IMR-90 (cell line): ENCODE data around the gene MGAT1. TPM values are rescaled to one million over a fixed set of nuclear protein-coding genes. Genes with fewer than 3 reads are reported as not detected.

ENCODE experiments used
- ATAC-seq: fragments of 200-7000 bp; cut with Tn5 transposase; 2 replicates; pipeline ENCODE4 v1.9.1; 2020; ENCODE audit warnings: low read depth, mild to moderate bottlenecking, moderate library complexity
- BruUV-seq: library from RNA; stranded (reverse); fragments of 400-500 nt; replicated peaks from 2 replicates; lab custom pipeline; 2021; lab: Mats Ljungman, UMichigan
- CTCF ChIA-PET: fragments of 300-600 bp; formaldehyde crosslinking; extraction: SDS; loops from one replicate; lab custom pipeline; 2021; ENCODE audit warnings: antibody characterized with exemption; lab: Yijun Ruan, JAX
- POLR2A ChIA-PET: fragments of 300-600 bp; sonication (Branson Sonifier 250); formaldehyde crosslinking; loops from one replicate; lab custom pipeline; 2022; ENCODE audit warnings: antibody characterized with exemption; ENCODE audit not compliant: unreplicated experiment; lab: Charles Lee
- DNase-seq: peaks from one replicate; pipeline ENCODE4 v3.0.0; 2013
- H2AFZ ChIP-seq: replicated peaks from 2 replicates; pipeline ENCODE3; 2013; ENCODE audit warnings: low read length, mild to moderate bottlenecking; ENCODE audit not compliant: poor library complexity
- H2AK5ac ChIP-seq: 2 replicates; pipeline ENCODE4 v1.6.1; 2013; ENCODE audit warnings: low read depth, low read length, inconsistent platforms
- H2AK9ac ChIP-seq: replicated peaks from 2 replicates; pipeline ENCODE3; 2013; ENCODE audit warnings: mild to moderate bottlenecking, low read depth, low read length, moderate library complexity; ENCODE audit not compliant: poor library complexity
- H2BK120ac ChIP-seq: 2 replicates; pipeline ENCODE4 v1.6.1; 2013; ENCODE audit warnings: low read depth, low read length, inconsistent platforms
- H2BK15ac ChIP-seq: 3 replicates; pipeline ENCODE4 v1.6.1; 2013; ENCODE audit warnings: low read depth, low read length, inconsistent platforms
- H2BK20ac ChIP-seq: 2 replicates; pipeline ENCODE4 v1.6.1; 2013; ENCODE audit warnings: low read depth, mild to moderate bottlenecking, inconsistent platforms, low read length, moderate library complexity
- H2BK5ac ChIP-seq: 2 replicates; pipeline ENCODE4 v1.6.1; 2013; ENCODE audit warnings: mild to moderate bottlenecking, low read depth, low read length, inconsistent platforms; ENCODE audit not compliant: poor library complexity, severe bottlenecking
- H3K14ac ChIP-seq: replicated peaks from 2 replicates; pipeline ENCODE4 v1.6.1; 2013; ENCODE audit warnings: low read depth, low read length, inconsistent platforms
- H3K18ac ChIP-seq: 2 replicates; pipeline ENCODE4 v1.6.1; 2013; ENCODE audit warnings: low read depth, low read length, control low read depth
- H3K23ac ChIP-seq: 2 replicates; pipeline ENCODE4 v1.6.1; 2013; ENCODE audit warnings: low read depth, low read length, inconsistent platforms
- H3K27ac ChIP-seq: 2 replicates; pipeline ENCODE4 v1.5.1; 2013; ENCODE audit warnings: mild to moderate bottlenecking, control low read depth, low read length; ENCODE audit not compliant: insufficient read depth
- H3K27me3 ChIP-seq: 2 replicates; pipeline ENCODE4 v1.6.1; 2013; ENCODE audit warnings: low read length; ENCODE audit not compliant: control insufficient read depth, insufficient read depth
- H3K36me3 ChIP-seq: 2 replicates; pipeline ENCODE4 v1.6.1; 2013; ENCODE audit warnings: low read length, mixed read lengths; ENCODE audit not compliant: control insufficient read depth, insufficient read depth
- H3K4ac ChIP-seq: 2 replicates; pipeline ENCODE4 v1.6.1; 2013; ENCODE audit warnings: low read depth, low read length, inconsistent platforms
- H3K4me1 ChIP-seq: 2 replicates; pipeline ENCODE4 v1.6.1; 2013; ENCODE audit warnings: low read length, mixed read lengths; ENCODE audit not compliant: control insufficient read depth, insufficient read depth
- H3K4me2 ChIP-seq: 2 replicates; pipeline ENCODE4 v1.6.1; 2013; ENCODE audit warnings: low read depth, mild to moderate bottlenecking, control low read depth, low read length, moderate library complexity
- H3K4me3 ChIP-seq: 2 replicates; pipeline ENCODE4 v1.5.1; 2013; ENCODE audit warnings: low read depth, mild to moderate bottlenecking, control low read depth, low read length, moderate library complexity; ENCODE audit not compliant: insufficient read depth
- H3K56ac ChIP-seq: 2 replicates; pipeline ENCODE4 v1.6.1; 2013; ENCODE audit warnings: low read length, inconsistent platforms; ENCODE audit not compliant: insufficient read depth; ENCODE audit errors: extremely low read depth
- H3K79me1 ChIP-seq, 2 experiments: 2 replicates each; pipeline ENCODE4 v1.6.1; 2013; ENCODE audit warnings: low read length in 2 of 2, inconsistent platforms in 1 of 2, low read depth in 1 of 2
- H3K9ac ChIP-seq: 2 replicates; pipeline ENCODE4 v1.6.1; 2013; ENCODE audit warnings: low read depth, low read length, control low read depth
- H3K9me1 ChIP-seq: 2 replicates; pipeline ENCODE4 v1.6.1; 2013; ENCODE audit warnings: low read length, inconsistent platforms; ENCODE audit not compliant: insufficient read depth
- H3K9me3 ChIP-seq: 2 replicates; pipeline ENCODE4 v1.6.1; 2013; ENCODE audit warnings: low read length; ENCODE audit not compliant: control insufficient read depth, insufficient read depth
- H4K20me1 ChIP-seq: 2 replicates; pipeline ENCODE4 v1.6.1; 2013; ENCODE audit warnings: low read length, inconsistent platforms; ENCODE audit not compliant: insufficient read depth
- H4K5ac ChIP-seq: 2 replicates; pipeline ENCODE4 v1.6.1; 2013; ENCODE audit warnings: mild to moderate bottlenecking, low read depth, low read length, control low read depth
- H4K8ac ChIP-seq, 2 experiments: 2 replicates each; pipeline ENCODE4 v1.6.1; 2013; ENCODE audit warnings: low read depth in 2 of 2, low read length in 2 of 2, control low read depth in 1 of 2, inconsistent platforms in 1 of 2
- H4K91ac ChIP-seq: 2 replicates; pipeline ENCODE4 v1.6.1; 2013; ENCODE audit warnings: low read depth, low read length, inconsistent platforms; ENCODE audit not compliant: insufficient read depth
- BHLHE40 ChIP-seq: fragments of 150-350 bp; IDR thresholded peaks from 2 replicates; pipeline ENCODE4 v1.6.1; 2016; ENCODE audit warnings: mild to moderate bottlenecking, low read depth, low read length
- CEBPB ChIP-seq: IDR thresholded peaks from 2 replicates; pipeline ENCODE4 v1.6.1; 2012; ENCODE audit warnings: low read depth, low read length, improper control_type of control experiment
- CHD1 ChIP-seq: IDR thresholded peaks from 2 replicates; pipeline ENCODE4 v1.6.1; 2012; ENCODE audit warnings: low read depth, low read length, improper control_type of control experiment
- CTCF ChIP-seq: conservative IDR thresholded peaks from 2 replicates; pipeline ENCODE4 v1.5.1; 2012; ENCODE audit warnings: mild to moderate bottlenecking, low read depth, low read length, improper control_type of control experiment
- ELK1 ChIP-seq: fragments of 150-350 bp; IDR thresholded peaks from 2 replicates; pipeline ENCODE4 v1.6.1; 2016; ENCODE audit warnings: low read depth, mild to moderate bottlenecking, low read length, moderate library complexity, borderline replicate concordance
- FOS ChIP-seq: fragments of 150-350 bp; IDR thresholded peaks from 2 replicates; pipeline ENCODE4 v1.6.1; 2016; ENCODE audit warnings: low read depth, low read length
- MAFK ChIP-seq: IDR thresholded peaks from 2 replicates; pipeline ENCODE4 v1.6.1; 2012; ENCODE audit warnings: low read depth, low read length, improper control_type of control experiment
- MAZ ChIP-seq: IDR thresholded peaks from 2 replicates; pipeline ENCODE4 v1.6.1; 2012; ENCODE audit warnings: low read depth, mild to moderate bottlenecking, low read length, improper control_type of control experiment, moderate library complexity, borderline replicate concordance
- MXI1 ChIP-seq: IDR thresholded peaks from 2 replicates; pipeline ENCODE4 v1.6.1; 2012; ENCODE audit warnings: low read depth, mild to moderate bottlenecking, low read length, moderate library complexity, borderline replicate concordance
- NFE2L2 ChIP-seq: fragments of 150-350 bp; IDR thresholded peaks from 2 replicates; pipeline ENCODE4 v1.6.1; 2016; ENCODE audit warnings: low read depth, mild to moderate bottlenecking, low read length
- POLR2A ChIP-seq: IDR thresholded peaks from 2 replicates; pipeline ENCODE4 v1.6.1; 2012; ENCODE audit warnings: mild to moderate bottlenecking, low read depth, low read length
- RAD21 ChIP-seq: IDR thresholded peaks from 2 replicates; pipeline ENCODE4 v1.6.1; 2012; ENCODE audit warnings: low read length, improper control_type of control experiment
- RCOR1 ChIP-seq: IDR thresholded peaks from 2 replicates; pipeline ENCODE4 v1.6.1; 2012; ENCODE audit warnings: mild to moderate bottlenecking, low read length, improper control_type of control experiment; ENCODE audit not compliant: insufficient replicate concordance
- RFX5 ChIP-seq: IDR thresholded peaks from 2 replicates; pipeline ENCODE4 v1.8.0; 2012; ENCODE audit warnings: low read depth, mild to moderate bottlenecking, low read length, moderate library complexity
- SMC3 ChIP-seq: fragments of 150-350 bp; IDR thresholded peaks from 2 replicates; pipeline ENCODE4 v1.6.1; 2016; ENCODE audit warnings: low read depth, mild to moderate bottlenecking, antibody characterized with exemption, low read length, moderate library complexity
- USF2 ChIP-seq: fragments of 150-350 bp; IDR thresholded peaks from 2 replicates; pipeline ENCODE4 v1.6.1; 2017; ENCODE audit warnings: mild to moderate bottlenecking, antibody characterized with exemption, low read length, low read depth
- WGBS, 2 experiments: methylation state at CpG; one replicate each; pipeline versions ENCODE4 v1.1.5 to v1.1.7; 2013; ENCODE audit warnings: missing lambda C conversion rate in 2 of 2; ENCODE audit not compliant: insufficient read length in 1 of 2; ENCODE audit errors: extremely low coverage in 2 of 2; 5-methylcytosine and 5-hydroxymethylcytosine counted together
- dilution Hi-C: fragments of 300-500 bp; cut with HindIII; formaldehyde crosslinking; loops from one replicate; pipeline ENCODE4 v1.14.3; 2018; ENCODE audit warnings: low sequenced_read_pairs; ENCODE audit not compliant: unreplicated experiment
- in situ Hi-C: fragments of 300-500 bp; cut with MboI; formaldehyde crosslinking; loops from 3 replicates; pipeline ENCODE4 v1.14.3; 2019; ENCODE audit warnings: low sequenced_read_pairs, inconsistent platforms, mixed read lengths
- intact Hi-C: fragments of 100-400 bp; cut with micrococcal nuclease; formaldehyde crosslinking; loops from 2 replicates; pipeline ENCODE4 v1.10.0; 2022
- polyA plus RNA-seq, 3 experiments: library from polyadenylated mRNA; depleted of rRNA; stranded (reverse); fragments of >200 nt; gene quantifications; 2 replicates each; pipeline ENCODE4 v1.2.3, GENCODE V29; 2012; ENCODE audit warnings: low replicate concordance in 1 of 3
- total RNA-seq: library from RNA; depleted of rRNA; stranded (reverse); fragments of >200 nt; gene quantifications from 2 replicates; pipeline ENCODE4 v1.2.3, GENCODE V29; 2012

Gene MGAT1
- total and polyA plus RNA-seq, 2 of the 4 experiments (the other 2 are of a cell fraction): 56.3 to 141 TPM

- Histone ChIP-seq H3K4ac (no peak overlapping the region), H3K36me3 (peaks cover 43% of the 10 kb centered on the region), H4K91ac (no peak overlapping the region), H4K5ac (no peak overlapping the region), H3K4me2 (no peak overlapping the region), H3K56ac (no peak overlapping the region), H2BK20ac (no peak overlapping the region), H3K9me3 (peaks cover 54% of the 10 kb centered on the region), H3K9me1 (no peaks in the 10 kb centered on the region), H2BK120ac (no peak overlapping the region), H4K8ac (no peak overlapping the region), H2BK15ac (no peak overlapping the region), H2BK5ac (no peak overlapping the region), H3K14ac (no peak overlapping the region), H2AFZ (no peak overlapping the region), H3K79me1 (peaks cover 0 to 8% of the 10 kb centered on the region in 2 experiments; a peak in 1 of 4 replicates), H3K9ac (no peak overlapping the region), H4K20me1 (no peaks in the 10 kb centered on the region), H2AK5ac (no peak overlapping the region), H3K23ac (no peak overlapping the region), H3K27ac (no peak overlapping the region), H3K27me3 (no peaks in the 10 kb centered on the region), H3K18ac (no peak overlapping the region), H3K4me1 (no peaks in the 10 kb centered on the region), H2AK9ac (no peak overlapping the region), H3K4me3 (no peak overlapping the region)
- intact Hi-C loops: no loop called here
- CTCF ChIA-PET: no interaction called here
- in situ Hi-C loops: no loop called here
- no TSS peak for BruUV-seq
- POLR2A ChIA-PET: interaction anchor here (0.5 kb wide), 1 partner anchor 17 kb away, joined by 4 read pairs; no protein-coding TSS in a partner anchor
- no CpG with 5 or more reads among the region's 10 CpGs for WGBS, 2 experiments
- dilution Hi-C loops: no loop called here
- DNase-seq (no peak), ATAC-seq (no peak)
- TF ChIP-seq BHLHE40: no peak
- TF ChIP-seq RFX5: no peak
- no peak for TF ChIP-seq CHD1
- TF ChIP-seq USF2: no peak
- TF ChIP-seq RAD21: no peak
- TF ChIP-seq CEBPB: no peak
- TF ChIP-seq POLR2A: no peak
- TF ChIP-seq MAFK: no peak
- no peak for TF ChIP-seq MAZ
- TF ChIP-seq ELK1: no peak
- no peak for TF ChIP-seq FOS
- no peak for TF ChIP-seq RCOR1
- TF ChIP-seq SMC3: no peak
- TF ChIP-seq NFE2L2: no peak
- no peak for TF ChIP-seq MXI1
- no peak for TF ChIP-seq CTCF
Observed at GRCh38 chr5:180850434-180851078, 48.0 kb upstream of the MGAT1 start.
